IPS-15b (cell line): ENCODE data around the gene ADGRL2.

Experiments used
- H3K27me3 ChIP-seq: one replicate; pipeline ENCODE4 v1.6.1; 2013; ENCODE audit warnings: low read length; ENCODE audit not compliant: control insufficient read depth, insufficient read depth
- H3K36me3 ChIP-seq: one replicate; pipeline ENCODE4 v1.6.1; 2013; ENCODE audit warnings: low read length; ENCODE audit not compliant: control insufficient read depth, insufficient read depth
- H3K4me1 ChIP-seq: one replicate; pipeline ENCODE4 v1.6.1; 2013; ENCODE audit warnings: mild to moderate bottlenecking, low read length; ENCODE audit not compliant: control insufficient read depth, insufficient read depth
- H3K4me3 ChIP-seq: one replicate; pipeline ENCODE4 v1.5.1; 2013; ENCODE audit warnings: low read depth, low read length
- H3K9ac ChIP-seq: one replicate; pipeline ENCODE4 v1.6.1; 2013; ENCODE audit warnings: low read depth, mild to moderate bottlenecking, low read length
- H3K9me3 ChIP-seq: one replicate; pipeline ENCODE4 v1.6.1; 2013; ENCODE audit warnings: mild to moderate bottlenecking, low read length; ENCODE audit not compliant: control insufficient read depth, insufficient read depth

The ADGRL2 gene

DNA sequence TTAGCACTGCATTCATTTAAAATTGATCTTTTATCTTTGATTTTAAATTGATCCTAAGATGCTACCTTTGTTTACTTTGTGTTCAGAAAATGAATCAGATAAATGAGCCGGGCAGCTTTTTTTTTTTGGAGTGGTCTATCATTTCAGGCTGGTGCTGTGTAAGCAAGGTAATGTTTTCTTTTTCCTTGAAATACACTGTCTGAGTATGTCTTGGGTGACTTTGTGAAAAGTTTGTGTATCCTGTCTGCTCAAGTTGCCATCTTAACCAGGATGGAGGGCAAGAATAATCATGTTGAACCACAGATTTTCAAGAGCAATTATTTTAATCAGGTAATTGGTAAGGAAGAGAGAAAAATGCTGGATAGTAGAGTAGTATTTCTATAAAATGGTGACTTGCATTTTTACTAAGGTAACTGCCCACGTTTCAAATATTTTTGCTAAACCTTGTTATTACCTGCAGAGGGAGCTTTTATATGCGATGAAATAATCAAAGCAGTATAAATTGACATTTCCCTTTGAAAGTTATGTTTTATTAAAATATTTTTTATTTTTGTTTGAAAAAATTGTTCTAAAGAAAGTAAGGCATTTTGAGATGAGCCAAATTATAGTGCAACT is 11.1 kb downstream of the ADGRL2 start:
- Histone ChIP-seq H3K4me1 (peaks cover 10% of the 10 kb centered on the region), H3K4me3 (no peak overlapping the region), H3K36me3 (no peaks in the 10 kb centered on the region), H3K9ac (no peak overlapping the region), H3K9me3 (no peaks in the 10 kb centered on the region), H3K27me3 (no peaks in the 10 kb centered on the region)

- H3K4me3 ChIP-seq = no peak overlapping the region
- H3K9me3 ChIP-seq = no peaks in the 10 kb centered on the region
- peaks cover 7% of the 10 kb centered on the region for H3K4me1 ChIP-seq
Observed at GRCh38 chr1:81812712-81813111, 12.0 kb downstream of the ADGRL2 start.

GRCh38 chr1:81813691-81814090 is 13.0 kb downstream of the ADGRL2 start:
- Histone ChIP-seq H3K4me3 (no peak overlapping the region), H3K36me3 (no peaks in the 10 kb centered on the region), H3K9ac (no peak overlapping the region), H3K9me3 (no peaks in the 10 kb centered on the region), H3K4me1 (peaks cover 8% of the 10 kb centered on the region), H3K27me3 (no peaks in the 10 kb centered on the region)

More at GRCh38 chr1:81812712-81813111, 12.0 kb downstream of the ADGRL2 start:
- Histone ChIP-seq H3K27me3 (no peaks in the 10 kb centered on the region), H3K9ac (no peak overlapping the region), H3K36me3 (no peaks in the 10 kb centered on the region)

GRCh38 chr1:81819613-81820012 is 18.9 kb downstream of the ADGRL2 start:
- Histone ChIP-seq H3K36me3 (no peaks in the 10 kb centered on the region), H3K27me3 (no peaks in the 10 kb centered on the region), H3K4me1 (peaks cover 15% of the 10 kb centered on the region), H3K9me3 (no peaks in the 10 kb centered on the region), H3K9ac (no peak overlapping the region), H3K4me3 (no peak overlapping the region)

GRCh38 chr1:81820765-81821164 is 20.0 kb downstream of the ADGRL2 start:
- Histone ChIP-seq H3K27me3 (no peaks in the 10 kb centered on the region), H3K9ac (no peak overlapping the region), H3K36me3 (no peaks in the 10 kb centered on the region), H3K9me3 (no peaks in the 10 kb centered on the region), H3K4me3 (no peak overlapping the region), H3K4me1 (peaks cover 17% of the 10 kb centered on the region)

DNA sequence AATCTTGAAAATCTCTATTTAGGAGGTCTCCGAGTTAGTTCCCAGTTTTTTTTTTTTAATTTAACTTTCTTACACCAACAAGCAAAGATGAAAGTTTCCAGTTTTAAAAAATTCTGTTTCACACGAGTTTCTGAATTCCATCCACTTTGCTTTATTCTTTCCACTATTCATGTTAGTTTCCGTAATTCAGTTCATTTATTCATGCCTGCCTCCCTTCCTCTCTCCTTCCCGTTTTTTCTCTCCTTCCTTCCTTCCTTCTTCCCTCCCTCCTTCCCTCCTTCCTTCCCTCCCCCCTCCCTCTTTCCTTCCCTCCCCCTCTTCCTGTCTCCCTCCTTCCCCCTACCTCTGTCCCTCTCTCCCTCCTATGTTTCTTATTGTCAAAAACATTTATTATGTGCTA is 22.3 kb downstream of the ADGRL2 start:
- H3K4me3 ChIP-seq = no peak overlapping the region
- H3K9ac ChIP-seq = no peak overlapping the region
- H3K4me1 ChIP-seq = peaks cover 17% of the 10 kb centered on the region
- no peaks in the 10 kb centered on the region for H3K36me3 ChIP-seq
- H3K27me3 ChIP-seq = no peaks in the 10 kb centered on the region
- no peaks in the 10 kb centered on the region for H3K9me3 ChIP-seq

DNA sequence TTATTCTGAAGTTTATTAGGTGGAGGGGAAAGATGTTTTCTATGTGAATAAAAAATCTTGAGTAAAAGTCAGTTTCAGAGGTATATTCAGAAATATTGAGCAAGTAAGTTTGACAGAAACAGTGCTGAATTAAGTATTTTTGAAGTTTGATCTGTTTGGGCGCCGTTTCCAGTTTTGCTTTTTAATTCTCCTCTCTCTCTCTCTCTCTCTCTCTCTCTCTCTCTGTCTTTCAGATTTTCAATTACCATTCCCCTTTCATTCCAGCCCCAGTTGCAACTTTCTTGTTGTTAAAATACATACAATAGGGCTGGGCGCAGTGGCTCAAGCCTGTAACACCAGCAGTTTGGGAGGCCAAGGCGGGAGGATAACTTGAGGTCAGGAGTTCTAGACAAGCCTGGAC is 24.0 kb downstream of the ADGRL2 start:
- no peak overlapping the region for H3K4me3 ChIP-seq
- no peak overlapping the region for H3K9ac ChIP-seq
- H3K9me3 ChIP-seq = no peaks in the 10 kb centered on the region
- no peaks in the 10 kb centered on the region for H3K36me3 ChIP-seq
- no peaks in the 10 kb centered on the region for H3K27me3 ChIP-seq
- H3K4me1 ChIP-seq = peaks cover 13% of the 10 kb centered on the region

DNA sequence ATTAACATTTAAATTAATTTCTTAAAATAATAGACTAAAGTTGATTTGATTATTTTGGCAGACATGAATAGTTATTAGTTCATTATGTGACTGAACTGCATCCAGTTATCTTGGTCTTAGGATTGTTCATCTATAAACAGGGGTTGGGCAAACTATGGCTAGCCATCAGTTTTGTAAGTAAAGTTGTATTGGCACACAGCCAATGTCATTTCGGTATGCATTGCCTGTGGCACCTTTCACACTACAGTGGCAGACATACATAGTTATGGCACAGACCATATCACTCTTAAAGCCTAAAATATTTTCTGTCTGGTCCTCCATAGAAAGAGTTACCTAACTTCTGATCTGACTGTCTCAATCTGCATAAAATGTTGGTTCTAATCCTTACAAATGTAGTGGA is 27.2 kb downstream of the ADGRL2 start:
- Histone ChIP-seq H3K27me3 (no peaks in the 10 kb centered on the region), H3K4me1 (peaks cover 9% of the 10 kb centered on the region), H3K9me3 (no peaks in the 10 kb centered on the region), H3K9ac (no peak overlapping the region), H3K36me3 (no peaks in the 10 kb centered on the region), H3K4me3 (no peak overlapping the region)

DNA sequence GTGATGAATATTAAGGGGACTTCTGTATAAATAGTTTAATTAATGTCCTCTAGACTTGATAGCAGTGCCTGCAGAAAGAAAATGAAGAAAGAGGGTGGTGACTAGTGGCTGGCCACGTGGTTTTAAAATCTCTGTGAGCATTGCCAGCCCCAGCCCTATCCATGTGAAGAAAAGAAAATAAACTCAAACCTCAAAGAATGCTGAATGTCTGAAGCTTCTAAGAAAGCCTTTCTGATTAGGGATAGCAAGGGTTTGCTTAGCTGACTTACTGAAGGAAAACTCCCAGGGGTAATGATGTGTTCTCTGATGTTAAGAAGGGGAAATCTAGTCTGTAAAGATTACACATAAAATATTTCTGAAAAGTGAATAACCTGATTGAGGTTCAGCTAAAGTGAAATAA is 31.8 kb downstream of the ADGRL2 start:
- H3K27me3 ChIP-seq = no peaks in the 10 kb centered on the region
- no peaks in the 10 kb centered on the region for H3K36me3 ChIP-seq
- H3K9ac ChIP-seq = no peak overlapping the region
- H3K4me1 ChIP-seq = peaks cover 9% of the 10 kb centered on the region
- H3K4me3 ChIP-seq = no peak overlapping the region
- H3K9me3 ChIP-seq = no peaks in the 10 kb centered on the region

DNA sequence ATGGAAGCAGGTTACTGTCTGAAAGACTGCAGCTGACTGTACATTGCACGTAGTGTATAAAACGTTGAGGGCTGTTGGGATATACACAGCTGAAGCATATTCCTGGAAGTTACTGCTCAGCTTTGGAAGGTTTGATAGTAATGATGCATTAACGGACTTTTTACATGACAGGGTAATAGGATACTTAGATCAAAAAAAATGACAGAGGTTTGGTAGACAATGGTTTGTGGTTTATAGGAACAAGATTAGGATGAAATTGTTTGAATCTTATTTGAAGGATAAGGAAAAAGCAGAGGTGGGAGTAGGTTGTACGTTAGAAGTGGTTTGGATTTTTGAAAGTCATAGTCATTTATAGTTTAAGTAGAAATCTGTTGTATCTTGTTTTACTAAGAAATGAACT is 33.0 kb downstream of the ADGRL2 start:
- H3K9ac ChIP-seq = no peak overlapping the region

GRCh38 chr1:81834268-81834667 is 33.5 kb downstream of the ADGRL2 start:
- H3K4me3 ChIP-seq = no peak overlapping the region
- no peaks in the 10 kb centered on the region for H3K36me3 ChIP-seq
- H3K9ac ChIP-seq = no peak overlapping the region
- H3K27me3 ChIP-seq = no peaks in the 10 kb centered on the region
- peaks cover 9% of the 10 kb centered on the region for H3K4me1 ChIP-seq
- H3K9me3 ChIP-seq = no peaks in the 10 kb centered on the region

More for the DNA sequence above, 33.0 kb downstream of the ADGRL2 start:
- H3K4me3 ChIP-seq = no peak overlapping the region
- H3K9me3 ChIP-seq = no peaks in the 10 kb centered on the region
- no peaks in the 10 kb centered on the region for H3K36me3 ChIP-seq
- peaks cover 9% of the 10 kb centered on the region for H3K4me1 ChIP-seq
- no peaks in the 10 kb centered on the region for H3K27me3 ChIP-seq

GRCh38 chr1:81834921-81835698 is 34.4 kb downstream of the ADGRL2 start:
- Histone ChIP-seq H3K4me1 (peaks cover 9% of the 10 kb centered on the region), H3K4me3 (no peak overlapping the region), H3K36me3 (no peaks in the 10 kb centered on the region), H3K27me3 (no peaks in the 10 kb centered on the region), H3K9ac (no peak overlapping the region), H3K9me3 (no peaks in the 10 kb centered on the region)
